ENCODE results near the gene MYO3B. TPM values are rescaled to one million over a fixed set of nuclear protein-coding genes. Genes with fewer than 3 reads are reported as not detected.
"Not testable (repeated sequence)": the region's sequence is repeated elsewhere in the genome, so short reads cannot be mapped to it uniquely, and the experiment has no call there.

The MYO3B gene
- total and polyA plus RNA-seq, 2 donors (not counting 3 experiments of a cell fraction or from before 2014, with no cell fraction given) = 0.03 TPM; not detected in 1

- no peak overlapping the region for H3K4me3 ChIP-seq (replicated peaks in 1 of 3; ENCODE audit: insufficient read depth in 1 of 3, low read depth in 1 of 3, low read length in 3 of 3)
- dilution Hi-C loops (cut with MboI; ENCODE audit: extremely low pct_ligation_motif_present, low sequenced_read_pairs) (no loop called here), intact Hi-C loops (cut with micrococcal nuclease) (no loop called here)
- POLR2A ChIA-PET = no interaction called here
- FAIRE-seq (no peak), DNase-seq (ENCODE audit: low read depth, low spot score) (no peak)
- no peak overlapping the region for H3K27ac ChIP-seq (ENCODE audit: insufficient read depth, low read depth, low read length)
- H3K36me3 ChIP-seq (ENCODE audit: control insufficient read depth in 2 of 2, extremely low read depth in 1 of 2, insufficient read depth in 2 of 2, low read length in 2 of 2) = no peaks in the 10 kb centered on the region
- no TSS peak for BruUV-seq (replicated peaks)
- no peak overlapping the region for H2AFZ ChIP-seq (ENCODE audit: low read depth, low read length)
- H3K9me1 ChIP-seq (replicated peaks; ENCODE audit: control insufficient read depth, extremely low read depth, insufficient read depth, low read length) = no peaks in the 10 kb centered on the region
- no peaks in the 10 kb centered on the region for H3K79me2 ChIP-seq (ENCODE audit: control insufficient read depth, insufficient read depth, low read length)
- no peaks in the 10 kb centered on the region for H3K9me3 ChIP-seq (replicated peaks; ENCODE audit: control insufficient read depth, insufficient read depth, low read length)
- no peaks in the 10 kb centered on the region for H3K4me1 ChIP-seq (ENCODE audit: control insufficient read depth, extremely low read depth, insufficient read depth, low read length)
- CTCF ChIA-PET = interaction anchor here (0.9 kb wide), 1 partner anchor 20 kb away, joined by 3 read pairs; no protein-coding TSS in a partner anchor
- no peaks in the 10 kb centered on the region for H4K20me1 ChIP-seq (replicated peaks; ENCODE audit: control insufficient read depth, extremely low read depth, insufficient read depth, low read length)
- H3K9ac ChIP-seq (replicated peaks; ENCODE audit: extremely low read depth, insufficient read depth, low read length) = no peak overlapping the region
- H3K27me3 ChIP-seq (ENCODE audit: control insufficient read depth in 2 of 2, insufficient read depth in 2 of 2, low read length in 2 of 2) = peaks cover 0 to 5% of the 10 kb centered on the region in 2 experiments
- no peak overlapping the region for H3K4me2 ChIP-seq (ENCODE audit: insufficient read depth, low read length)
- TF ChIP-seq FOS (IDR thresholded peaks at IDR 0.05; ENCODE audit: borderline replicate concordance, insufficient read depth, low read length) = no peak
These were observed 31.0 kb downstream of the MYO3B start for GRCh38 chr2:170208967-170209366.

DNA sequence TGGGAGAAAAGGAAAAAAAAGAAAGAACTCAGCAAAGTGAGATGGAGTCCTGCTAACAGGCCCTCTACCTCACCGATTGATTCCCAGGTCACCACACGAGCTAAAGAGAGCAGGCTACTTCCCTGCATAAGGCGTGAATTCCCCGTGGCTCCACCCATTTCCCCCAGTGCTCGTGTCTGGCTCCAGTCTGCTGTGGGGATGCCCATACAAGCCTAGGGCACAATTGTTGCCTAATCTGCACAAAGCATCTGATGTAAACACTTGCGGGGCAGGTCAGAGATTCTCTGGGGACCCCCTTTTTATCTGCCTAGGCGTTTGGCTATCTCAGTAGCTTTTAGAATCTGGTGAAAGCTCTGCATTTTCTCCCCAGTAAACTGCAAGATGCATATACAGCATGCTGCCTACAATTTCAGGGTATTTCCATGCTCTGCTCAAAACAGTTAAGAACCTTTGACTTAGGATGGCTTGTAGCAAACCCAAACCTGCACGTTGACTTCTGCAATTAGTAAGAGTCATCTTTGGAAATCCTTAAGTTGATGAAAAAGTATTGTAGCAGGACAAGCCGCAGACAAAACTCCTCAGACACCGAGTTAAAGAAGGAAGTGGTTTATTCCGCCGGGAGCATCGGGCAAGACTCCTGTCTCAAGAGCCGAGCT, 34.8 kb downstream of the MYO3B start:
- CTCF ChIA-PET = no interaction called here
- TF ChIP-seq MAX (IDR thresholded peaks at IDR 0.05; ENCODE audit: insufficient read depth, insufficient read length) (no peak), EZH2 (IDR thresholded peaks at IDR 0.05; ENCODE audit: borderline replicate concordance, low read depth, low read length, severe bottlenecking) (no peak), POLR2AphosphoS5 (IDR thresholded peaks at IDR 0.05; ENCODE audit: insufficient read depth, low read depth, low read length) (no peak), CTCF (IDR thresholded peaks at IDR 0.05; ENCODE audit: extremely low read depth in 1 of 2, insufficient read depth in 1 of 2, low read depth in 1 of 2, low read length in 2 of 2) (no peak), MYC (IDR thresholded peaks at IDR 0.05; ENCODE audit: low read depth, low read length) (no peak), FOS (IDR thresholded peaks at IDR 0.05; ENCODE audit: borderline replicate concordance, insufficient read depth, low read length) (no peak), GATA2 (IDR thresholded peaks at IDR 0.05; ENCODE audit: insufficient read depth, insufficient read length, low read depth, low read length) (no peak), POLR2A (IDR thresholded peaks at IDR 0.05; ENCODE audit: low read depth, low read length) (no peak), JUN (IDR thresholded peaks at IDR 0.05; ENCODE audit: borderline replicate concordance, insufficient read depth, insufficient read length, low read depth) (no peak)
- Histone ChIP-seq H3K9ac (replicated peaks; ENCODE audit: extremely low read depth, insufficient read depth, low read length) (no peak overlapping the region), H3K36me3 (ENCODE audit: control insufficient read depth in 2 of 2, extremely low read depth in 1 of 2, insufficient read depth in 2 of 2, low read length in 2 of 2) (no peaks in the 10 kb centered on the region), H4K20me1 (replicated peaks; ENCODE audit: control insufficient read depth, extremely low read depth, insufficient read depth, low read length) (no peaks in the 10 kb centered on the region), H3K9me3 (replicated peaks; ENCODE audit: control insufficient read depth, insufficient read depth, low read length) (no peaks in the 10 kb centered on the region), H3K9me1 (replicated peaks; ENCODE audit: control insufficient read depth, extremely low read depth, insufficient read depth, low read length) (no peaks in the 10 kb centered on the region), H3K4me3 (replicated peaks in 1 of 3; ENCODE audit: insufficient read depth in 1 of 3, low read depth in 1 of 3, low read length in 3 of 3) (no peak overlapping the region), H3K79me2 (ENCODE audit: control insufficient read depth, insufficient read depth, low read length) (no peaks in the 10 kb centered on the region), H3K27me3 (ENCODE audit: control insufficient read depth in 2 of 2, insufficient read depth in 2 of 2, low read length in 2 of 2) (no peaks in the 10 kb centered on the region), H3K4me1 (ENCODE audit: control insufficient read depth, extremely low read depth, insufficient read depth, low read length) (no peaks in the 10 kb centered on the region), H2AFZ (ENCODE audit: low read depth, low read length) (peak overlapping the region; percentile 7), H3K27ac (ENCODE audit: insufficient read depth, low read depth, low read length) (no peak overlapping the region), H3K4me2 (ENCODE audit: insufficient read depth, low read length) (no peak overlapping the region)
- no TSS peak for BruUV-seq (replicated peaks)
- DNase-seq (ENCODE audit: low read depth, low spot score) (no peak), FAIRE-seq (no peak)
- POLR2A ChIA-PET = no interaction called here
- intact Hi-C loops (cut with micrococcal nuclease) (no loop called here), dilution Hi-C loops (cut with MboI; ENCODE audit: extremely low pct_ligation_motif_present, low sequenced_read_pairs) (no loop called here)

- FAIRE-seq; H4K20me1 ChIP-seq (replicated peaks; ENCODE audit: control insufficient read depth, extremely low read depth, insufficient read depth, low read length); H3K79me2 ChIP-seq (ENCODE audit: control insufficient read depth, insufficient read depth, low read length); H3K9me3 ChIP-seq (replicated peaks; ENCODE audit: control insufficient read depth, insufficient read depth, low read length); BruUV-seq (replicated peaks); H3K36me3 ChIP-seq (ENCODE audit: control insufficient read depth in 2 of 2, extremely low read depth in 1 of 2, insufficient read depth in 2 of 2, low read length in 2 of 2); H3K4me3 ChIP-seq (replicated peaks in 1 of 3; ENCODE audit: insufficient read depth in 1 of 3, low read depth in 1 of 3, low read length in 3 of 3); H3K9me1 ChIP-seq (replicated peaks; ENCODE audit: control insufficient read depth, extremely low read depth, insufficient read depth, low read length); dilution Hi-C loops (cut with MboI; ENCODE audit: extremely low pct_ligation_motif_present, low sequenced_read_pairs); H3K4me2 ChIP-seq (ENCODE audit: insufficient read depth, low read length); H3K4me1 ChIP-seq (ENCODE audit: control insufficient read depth, extremely low read depth, insufficient read depth, low read length); H3K27ac ChIP-seq (ENCODE audit: insufficient read depth, low read depth, low read length); H3K9ac ChIP-seq (replicated peaks; ENCODE audit: extremely low read depth, insufficient read depth, low read length); DNase-seq (ENCODE audit: low read depth, low spot score); CTCF ChIA-PET; intact Hi-C loops (cut with micrococcal nuclease); POLR2A ChIA-PET; H3K27me3 ChIP-seq (ENCODE audit: control insufficient read depth in 2 of 2, insufficient read depth in 2 of 2, low read length in 2 of 2): not testable (repeated sequence)
- H2AFZ ChIP-seq (ENCODE audit: low read depth, low read length) = peak overlapping the region; percentile 7
These were observed 35.3 kb downstream of the MYO3B start for GRCh38 chr2:170213281-170213625.
